K562 treated with DMSO at 1 percent for 12 hours (cell line): Measurements from ENCODE around the gene TBC1D24. TPM values are rescaled to one million over a fixed set of nuclear protein-coding genes. Genes with fewer than 3 reads are reported as not detected.

Experiments used
- total RNA-seq: library from RNA; unstranded; fragments of 300-600 nt; gene quantifications from 2 replicates; pipeline ENCODE4 v1.2.3, GENCODE V29; 2022; ENCODE audit not compliant: insufficient read depth

Gene TBC1D24
- total RNA-seq = 3.4 and 13.9 TPM in 2 replicates

GRCh38 chr16:2474877-2475412 lies at the start of gene TBC1D24:
TBC1D24 (plus strand) TSS chr16:2475127; CDS start chr16:2496149, 21,022 bp downstream.

DNA sequence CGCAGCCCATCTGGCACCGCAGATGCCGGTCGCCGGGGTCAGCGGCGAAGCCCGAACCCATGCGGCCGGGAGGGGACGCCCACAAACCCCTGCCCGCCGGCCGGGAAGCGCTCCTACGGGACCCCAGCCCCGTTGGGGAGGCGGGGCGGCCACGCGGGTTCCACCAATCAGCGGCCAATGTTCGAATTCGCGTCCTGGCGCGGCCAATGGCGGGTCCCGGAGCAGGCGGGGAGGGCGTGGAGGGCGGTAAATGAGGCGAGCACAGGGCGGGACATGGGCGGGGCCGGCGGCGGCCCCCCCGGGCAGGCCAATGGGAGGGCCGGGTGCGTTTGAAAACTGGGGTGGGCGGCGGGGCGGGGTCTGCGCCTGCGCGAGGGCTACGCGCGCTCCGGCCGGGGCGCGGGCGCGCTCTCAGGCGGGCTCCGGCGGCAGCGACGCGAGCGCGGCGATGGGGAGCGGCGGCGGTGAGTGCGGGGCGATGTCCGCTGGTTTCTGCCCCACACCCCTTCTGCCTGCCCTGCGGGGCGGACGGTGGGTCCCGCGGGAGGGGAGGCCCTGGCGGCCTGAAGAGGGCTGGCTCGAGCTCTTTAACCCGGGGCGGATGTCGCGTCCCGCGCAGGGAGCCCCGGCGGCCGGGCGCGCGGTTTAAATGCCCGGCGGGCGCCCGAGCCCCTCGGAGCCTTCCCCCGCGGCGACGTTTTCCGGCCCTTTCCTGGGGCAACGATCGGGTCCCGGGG lies 45.7 kb upstream of the TBC1D24 start, which contains the start of gene CCNF:
Gene CCNF, plus strand, starts transcription at position 414 of the 737 bp plus-strand sequence. Its CDS starts 35 bp downstream, at position 449.

GRCh38 chr16:2459647-2460390 lies 15.1 kb upstream of the TBC1D24 start, which contains the start of gene TEDC2:
TEDC2 (plus strand) TSS chr16:2460109; CDS start chr16:2460145, 36 bp downstream.

GRCh38 chr16:2471016-2471652 lies 3.8 kb upstream of the TBC1D24 start, which contains the start of gene NTN3:
NTN3 (plus strand) TSS chr16:2471297; CDS start chr16:2471702, 405 bp downstream.

GRCh38 chr16:2513405-2514332 lies 38.7 kb downstream of the TBC1D24 start, which contains the start of gene ATP6V0C:
ATP6V0C (plus strand) TSS chr16:2513952; CDS start chr16:2514104, 152 bp downstream.

GRCh38 chr16:2520097-2520783 lies 45.3 kb downstream of the TBC1D24 start, which contains the start of gene AMDHD2:
AMDHD2 (plus strand) TSS chr16:2520371; CDS start chr16:2520459, 88 bp downstream.

DNA sequence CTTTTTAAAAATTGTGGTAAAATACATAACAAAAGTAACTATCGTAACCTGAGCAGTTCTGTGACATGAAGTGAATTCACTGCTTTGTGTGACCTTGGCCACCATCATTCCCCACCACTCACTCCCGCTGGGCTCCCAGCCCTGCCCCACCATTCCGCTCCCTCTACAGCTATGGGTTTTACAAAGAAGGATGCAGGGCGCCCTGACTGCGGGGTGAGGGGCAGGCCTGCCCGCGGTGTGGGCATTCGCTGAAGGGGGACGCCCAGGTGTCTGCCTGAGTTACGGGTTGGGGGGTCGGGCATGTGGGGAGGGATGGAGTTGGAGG lies 56.4 kb downstream of the TBC1D24 start, which contains the start of gene CEMP1:
Gene CEMP1, minus strand, starts transcription at position 38 of the 325 bp plus-strand sequence. CDS start 335 bp downstream, outside the sequence.

GRCh38 chr16:2537451-2538379 lies 62.8 kb downstream of the TBC1D24 start, which contains the start of gene PDPK1:
PDPK1 (plus strand) TSS chr16:2538021; CDS start chr16:2538113, 92 bp downstream.

Other genes starting within 250 kb of the TBC1D24 start
- gene DNASE1L2, start 238.7 kb upstream of the TBC1D24 start, total RNA-seq = 3.0 and 4.9 TPM in 2 replicates
- gene ECI1, start 223.5 kb upstream of the TBC1D24 start, total RNA-seq = 331 and 485 TPM in 2 replicates
- 150 and 267 TPM in 2 replicates for gene RNPS1, start 207.0 kb upstream of the TBC1D24 start, total RNA-seq
- gene ABCA3, start 134.4 kb upstream of the TBC1D24 start, total RNA-seq = 12.0 and 28.5 TPM in 2 replicates
- 22.7 and 45.3 TPM in 2 replicates for gene CCNF, start 45.7 kb upstream of the TBC1D24 start, total RNA-seq
- gene TEDC2, start 15.0 kb upstream of the TBC1D24 start, total RNA-seq = 35.6 and 43.5 TPM in 2 replicates
- not detected in 2 replicates for gene NTN3, start 3.8 kb upstream of the TBC1D24 start, total RNA-seq
- 460 and 473 TPM in 2 replicates for gene ATP6V0C, start 38.8 kb downstream of the TBC1D24 start, total RNA-seq
- gene AMDHD2, start 45.2 kb downstream of the TBC1D24 start, total RNA-seq = 31.3 and 51.9 TPM in 2 replicates
- gene CEMP1, start 56.3 kb downstream of the TBC1D24 start, total RNA-seq = 7.2 and 8.8 TPM in 2 replicates
- gene PDPK1, start 62.9 kb downstream of the TBC1D24 start, total RNA-seq = 8.4 and 41.4 TPM in 2 replicates
- 45.9 and 57.1 TPM in 2 replicates for gene KCTD5, start 207.4 kb downstream of the TBC1D24 start, total RNA-seq
- gene PRSS27, start 245.1 kb downstream of the TBC1D24 start, total RNA-seq = 1.0 and 2.4 TPM in 2 replicates